Loucy (cell line): ENCODE data around the gene ARL8B.
"Not testable (repeated sequence)": the region's sequence is repeated elsewhere in the genome, so short reads cannot be mapped to it uniquely, and the experiment has no call there.

Source experiments
- H2AFZ ChIP-seq: fragments of 200-600 bp; sonication (generic); 2 replicates; pipeline ENCODE4 v1.6.0; 2016; ENCODE audit warnings: antibody characterized with exemption, mild to moderate bottlenecking, low read length, moderate library complexity
- H3F3A ChIP-seq: fragments of 200-600 bp; 2 replicates; pipeline ENCODE4 v1.6.0; 2016; ENCODE audit warnings: antibody characterized with exemption, low read depth, mild to moderate bottlenecking
- H3K27me3 ChIP-seq: fragments of 200-600 bp; sonication (generic); 2 replicates; pipeline ENCODE4 v1.6.1; 2014; ENCODE audit warnings: low read length, mild to moderate bottlenecking; ENCODE audit not compliant: insufficient read depth, poor library complexity, severe bottlenecking
- H3K36me3 ChIP-seq: fragments of 200-600 bp; sonication (generic); 2 replicates; pipeline ENCODE4 v1.6.1; 2016; ENCODE audit warnings: low read length; ENCODE audit not compliant: insufficient read depth
- H3K4me1 ChIP-seq: fragments of 200-600 bp; sonication (generic); 2 replicates; pipeline ENCODE4 v1.5.1; 2014; ENCODE audit warnings: low read length, mild to moderate bottlenecking; ENCODE audit not compliant: insufficient read depth, poor library complexity, severe bottlenecking
- H3K4me2 ChIP-seq: fragments of 200-600 bp; sonication (generic); 2 replicates; pipeline ENCODE4 v1.6.0; 2014; ENCODE audit warnings: antibody characterized with exemption, low read length, low read depth, mild to moderate bottlenecking; ENCODE audit not compliant: poor library complexity, severe bottlenecking
- H3K4me3 ChIP-seq: fragments of 200-600 bp; sonication (generic); 2 replicates; pipeline ENCODE4 v1.5.1; 2014; ENCODE audit warnings: low read length, mild to moderate bottlenecking, mixed read lengths; ENCODE audit not compliant: poor library complexity, severe bottlenecking
- H3K79me2 ChIP-seq: fragments of 200-600 bp; sonication (generic); 2 replicates; pipeline ENCODE4 v1.6.1; 2014; ENCODE audit warnings: low read length; ENCODE audit not compliant: insufficient read depth
- H3K9ac ChIP-seq: fragments of 200-600 bp; sonication (generic); 2 replicates; pipeline ENCODE4 v1.6.0; 2014; ENCODE audit warnings: mild to moderate bottlenecking, low read depth, low read length, moderate library complexity; ENCODE audit not compliant: poor library complexity, severe bottlenecking
- H3K9me2 ChIP-seq: fragments of 200-600 bp; sonication (generic); replicated peaks from 2 replicates; pipeline ENCODE4 v1.6.1; 2016; ENCODE audit warnings: low read depth, low read length, mixed read lengths
- H3K9me3 ChIP-seq: fragments of 200-600 bp; sonication (generic); 2 replicates; pipeline ENCODE4 v1.6.1; 2014; ENCODE audit warnings: mild to moderate bottlenecking, antibody characterized with exemption, low read length, low read depth; ENCODE audit not compliant: insufficient read depth
- H4K20me1 ChIP-seq: fragments of 200-600 bp; sonication (generic); 2 replicates; pipeline ENCODE4 v1.6.0; 2014; ENCODE audit warnings: antibody characterized with exemption, low read length, mild to moderate bottlenecking; ENCODE audit not compliant: insufficient read depth, poor library complexity, severe bottlenecking
- CTCF ChIP-seq: fragments of 200-600 bp; sonication (generic); conservative IDR thresholded peaks from 2 replicates; pipeline ENCODE4 v1.5.1; 2014; ENCODE audit warnings: mild to moderate bottlenecking, antibody characterized with exemption, low read length
- EZH2phosphoT487 ChIP-seq: fragments of 200-600 bp; IDR thresholded peaks from 2 replicates; pipeline ENCODE4 v1.6.1; 2018; ENCODE audit warnings: antibody characterized with exemption, mild to moderate bottlenecking, moderate library complexity, borderline replicate concordance

ARL8B gene

GRCh38 chr3:5144316-5144994 lies 22.4 kb downstream of the ARL8B start:
- Histone ChIP-seq H3K36me3 (peaks cover 10% of the 10 kb centered on the region), H3K9me3 (no peaks in the 10 kb centered on the region), H4K20me1 (peaks cover 12% of the 10 kb centered on the region), H2AFZ (no peak overlapping the region), H3K9ac (no peak overlapping the region), H3K4me3 (no peak overlapping the region), H3K4me2 (no peak overlapping the region), H3K9me2 (no peaks in the 10 kb centered on the region), H3F3A (no peaks in the 10 kb centered on the region), H3K27me3 (no peaks in the 10 kb centered on the region), H3K4me1 (no peaks in the 10 kb centered on the region), H3K79me2 (peaks cover 100% of the 10 kb centered on the region)
- TF ChIP-seq CTCF (no peak), EZH2phosphoT487 (no peak)

- H3K9ac ChIP-seq, result no peak overlapping the region
- H2AFZ ChIP-seq, result no peak overlapping the region
- H3K9me2 ChIP-seq, result no peaks in the 10 kb centered on the region
- no peak for TF ChIP-seq EZH2phosphoT487
- no peak for TF ChIP-seq CTCF
- H3K4me2 ChIP-seq, result no peak overlapping the region
- peaks cover 10% of the 10 kb centered on the region for H3K36me3 ChIP-seq
- no peaks in the 10 kb centered on the region for H3F3A ChIP-seq
- H3K4me1 ChIP-seq, result no peaks in the 10 kb centered on the region
- H3K4me3 ChIP-seq, result no peak overlapping the region
- peaks cover 100% of the 10 kb centered on the region for H3K79me2 ChIP-seq
- no peaks in the 10 kb centered on the region for H3K27me3 ChIP-seq
- peaks cover 12% of the 10 kb centered on the region for H4K20me1 ChIP-seq
- no peaks in the 10 kb centered on the region for H3K9me3 ChIP-seq
These were observed 23.0 kb downstream of the ARL8B start for GRCh38 chr3:5145120-5145519.

- H3F3A ChIP-seq, H3K27me3 ChIP-seq, H3K9me2 ChIP-seq, H4K20me1 ChIP-seq, H3K9me3 ChIP-seq, H3K9ac ChIP-seq, H3K4me3 ChIP-seq, H3K4me1 ChIP-seq, H2AFZ ChIP-seq, H3K4me2 ChIP-seq: not testable (repeated sequence)
- Histone ChIP-seq H3K36me3 (peaks cover 14% of the 10 kb centered on the region), H3K79me2 (peaks cover 95% of the 10 kb centered on the region)
These were observed 25.1 kb downstream of the ARL8B start for GRCh38 chr3:5147152-5147551.

GRCh38 chr3:5149306-5149880 lies 27.3 kb downstream of the ARL8B start:
- no peak for TF ChIP-seq EZH2phosphoT487
- TF ChIP-seq CTCF, result no peak
- Histone ChIP-seq H2AFZ (no peak overlapping the region), H3K9me2 (no peaks in the 10 kb centered on the region), H3K9ac (no peak overlapping the region), H3K79me2 (peaks cover 94% of the 10 kb centered on the region), H3K4me3 (no peak overlapping the region), H3K36me3 (peaks cover 11% of the 10 kb centered on the region), H4K20me1 (peaks cover 10% of the 10 kb centered on the region), H3K9me3 (no peaks in the 10 kb centered on the region), H3K27me3 (no peaks in the 10 kb centered on the region), H3F3A (no peaks in the 10 kb centered on the region), H3K4me2 (no peak overlapping the region), H3K4me1 (no peaks in the 10 kb centered on the region)
